Measurements from ENCODE around the gene SRCAP.

GRCh38 chr16:30722916-30723315 lies 23.9 kb downstream of the SRCAP start:
- TF ChIP-seq CTCF (conservative IDR thresholded peaks at IDR 0.05) (no peak), EZH2 (IDR thresholded peaks at IDR 0.05; ENCODE audit: low read depth) (no peak)

All from PC-9 (cell line).